Small intestine (tissue), 7 donors: ENCODE results near the gene HSPE1. TPM values are rescaled to one million over a fixed set of nuclear protein-coding genes. Genes with fewer than 3 reads are reported as not detected.

Experiments
- DNase-seq, 2 donors: peaks; one replicate each; pipeline versions ENCODE4 v3.0.0 to v3.0.0-alpha.2; 2013
- FAIRE-seq: peaks from 2 replicates; lab custom pipeline; 2012; peaks lifted over from hg19 to GRCh38; lab: Jason Lieb, UNC
- H3K27ac ChIP-seq, 3 donors: one replicate each; pipeline ENCODE4 v1.5.1; 2013; ENCODE audit warnings: low read length in 2 of 3, mild to moderate bottlenecking in 2 of 3, control low read depth in 1 of 3, inconsistent platforms in 1 of 3, low read depth in 1 of 3, moderate library complexity in 1 of 3
- H3K27me3 ChIP-seq, 3 donors: one replicate each; pipeline ENCODE4 v1.6.1; 2013; ENCODE audit warnings: low read length in 3 of 3, inconsistent platforms in 1 of 3; ENCODE audit not compliant: control insufficient read depth in 3 of 3, insufficient read depth in 3 of 3
- H3K36me3 ChIP-seq, 3 donors: one replicate each; pipeline ENCODE4 v1.6.1; 2013; ENCODE audit warnings: low read length in 3 of 3, inconsistent platforms in 1 of 3, low read depth in 1 of 3, mild to moderate bottlenecking in 1 of 3, moderate library complexity in 1 of 3; ENCODE audit not compliant: control insufficient read depth in 3 of 3, insufficient read depth in 2 of 3
- H3K4me1 ChIP-seq, 3 donors: one replicate each; pipeline ENCODE4 v1.6.1; 2013; ENCODE audit warnings: low read length in 2 of 3, inconsistent platforms in 1 of 3, low read depth in 1 of 3, mild to moderate bottlenecking in 1 of 3, moderate library complexity in 1 of 3; ENCODE audit not compliant: control insufficient read depth in 3 of 3, insufficient read depth in 2 of 3
- H3K4me3 ChIP-seq, 3 donors: one replicate each; pipeline ENCODE4 v1.5.1; 2013; ENCODE audit warnings: low read length in 3 of 3, control low read depth in 1 of 3, inconsistent platforms in 1 of 3, low read depth in 1 of 3, mild to moderate bottlenecking in 1 of 3, moderate library complexity in 1 of 3
- H3K9me3 ChIP-seq, 2 donors: one replicate each; pipeline ENCODE4 v1.6.1; 2013; ENCODE audit warnings: low read depth in 1 of 2, low read length in 1 of 2; ENCODE audit not compliant: control insufficient read depth in 2 of 2, insufficient read depth in 1 of 2
- WGBS, 3 donors: extraction: QIAGEN DNeasy Blood & Tissue Kit; methylation state at CpG; one replicate each; pipeline ENCODE4 v1.1.7; 2013; 5-methylcytosine and 5-hydroxymethylcytosine counted together
- polyA plus RNA-seq, 4 donors: library from polyadenylated mRNA; stranded (reverse) in 3 of 4; unstranded in 1 of 4; fragments of 200-250 nt in 3 of 4; fragments of 120-200 nt in 1 of 4; gene quantifications; one replicate each; pipeline versions ENCODE4 v1.2.1 to v1.2.3, GENCODE V29; 2013
- donor health status: healthy with polysubstance abuse.
- donor health status: control.
- donor health status: control.
- donor health status: Bipolar disorder and iron deficiency.
- donor health status: healthy.

The HSPE1 gene
- polyA plus RNA-seq, 4 donors: 132 to 259 (median 226) TPM

GRCh38 chr2:197500503-197501131 is 438 bp downstream of the HSPE1 start:
- FAIRE-seq: no peak
- peak overlapping the region; percentile 57 to 97 (median 93) for H3K27ac ChIP-seq
- DNase-seq: peak; percentile 33 to 57
- H3K4me1 ChIP-seq: peaks cover 5 to 16% (median 15%) of the 10 kb centered on the region in 3 donors
- no peaks in the 10 kb centered on the region for H3K9me3 ChIP-seq
- no peaks in the 10 kb centered on the region for H3K27me3 ChIP-seq
- WGBS, 3 donors: 0 to 1% (median 0%) methylated on average over 26 to 30 of the region's 30 CpGs
- peak overlapping the region; percentile 62 to 82 (median 77) for H3K4me3 ChIP-seq
- peaks cover 2 to 27% (median 4%) of the 10 kb centered on the region in 3 donors for H3K36me3 ChIP-seq

- no peak for DNase-seq
- no peak for FAIRE-seq
- peaks cover 0 to 24% (median 0%) of the 10 kb centered on the region in 3 donors for H3K36me3 ChIP-seq
- peaks cover 0 to 10% (median 6%) of the 10 kb centered on the region in 3 donors for H3K4me1 ChIP-seq
- H3K27ac ChIP-seq: peak overlapping the region in 2 of 3 donors; percentile 38 to 93
- peak overlapping the region in 2 of 3 donors; percentile 62 to 77 for H3K4me3 ChIP-seq
- no peaks in the 10 kb centered on the region for H3K27me3 ChIP-seq
- H3K9me3 ChIP-seq: no peaks in the 10 kb centered on the region
- WGBS, 3 donors: 13 to 43% (median 16%) methylated on average over 4 of the region's 4 CpGs
Observed at GRCh38 chr2:197502201-197502600, 2.0 kb downstream of the HSPE1 start.

GRCh38 chr2:197502685-197503084 is 2.5 kb downstream of the HSPE1 start:
- H3K36me3 ChIP-seq: peaks cover 0 to 24% (median 0%) of the 10 kb centered on the region in 3 donors
- FAIRE-seq (peak; percentile 10), DNase-seq (no peak)
- H3K27ac ChIP-seq: peak overlapping the region in 1 of 3 donors; percentile 93
- H3K4me1 ChIP-seq: peaks cover 0 to 8% (median 5%) of the 10 kb centered on the region in 3 donors
- 32 to 60% (median 39%) methylated on average over 4 of the region's 4 CpGs for WGBS, 3 donors
- H3K9me3 ChIP-seq: no peaks in the 10 kb centered on the region
- H3K4me3 ChIP-seq: peak overlapping the region in 1 of 3 donors; percentile 77
- H3K27me3 ChIP-seq: no peaks in the 10 kb centered on the region

- Histone ChIP-seq H3K36me3 (peaks cover 0 to 24% (median 0%) of the 10 kb centered on the region in 3 donors), H3K27ac (no peak overlapping the region), H3K4me1 (peaks cover 0 to 6% (median 2%) of the 10 kb centered on the region in 3 donors), H3K9me3 (no peaks in the 10 kb centered on the region), H3K27me3 (no peaks in the 10 kb centered on the region), H3K4me3 (no peak overlapping the region)
- DNase-seq: no peak
- no peak for FAIRE-seq
- WGBS, 3 donors: 90 to 98% (median 97%) methylated on average over 2 of the region's 2 CpGs
Observed at GRCh38 chr2:197504000-197504399, 3.8 kb downstream of the HSPE1 start.

- FAIRE-seq (no peak), DNase-seq (no peak)
- H3K36me3 ChIP-seq: peaks cover 0 to 24% (median 0%) of the 10 kb centered on the region in 3 donors
- peaks cover 0 to 6% (median 2%) of the 10 kb centered on the region in 3 donors for H3K4me1 ChIP-seq
- no peak overlapping the region for H3K27ac ChIP-seq
- WGBS, 3 donors: 85 to 92% (median 91%) methylated on average over 6 of the region's 6 CpGs
- H3K4me3 ChIP-seq: no peak overlapping the region
- H3K27me3 ChIP-seq: no peaks in the 10 kb centered on the region
- H3K9me3 ChIP-seq: no peaks in the 10 kb centered on the region
Observed at GRCh38 chr2:197504512-197504911, 4.3 kb downstream of the HSPE1 start.

- 80 to 93% (median 82%) methylated on average over 5 of the region's 5 CpGs for WGBS, 3 donors
- DNase-seq (no peak), FAIRE-seq (no peak)
- Histone ChIP-seq H3K27me3 (no peaks in the 10 kb centered on the region), H3K4me1 (peaks cover 0 to 6% (median 2%) of the 10 kb centered on the region in 3 donors), H3K4me3 (no peak overlapping the region), H3K27ac (no peak overlapping the region), H3K36me3 (peaks cover 0 to 27% (median 0%) of the 10 kb centered on the region in 3 donors), H3K9me3 (no peaks in the 10 kb centered on the region)
Observed at GRCh38 chr2:197506658-197507057, 6.5 kb downstream of the HSPE1 start.

- no peaks in the 10 kb centered on the region for H3K9me3 ChIP-seq
- H3K27me3 ChIP-seq: no peaks in the 10 kb centered on the region
- no peak overlapping the region for H3K27ac ChIP-seq
- no peak for FAIRE-seq
- WGBS, 3 donors: 87 to 90% (median 88%) methylated on average over 5 of the region's 5 CpGs
- peaks cover 0 to 8% (median 0%) of the 10 kb centered on the region in 3 donors for H3K36me3 ChIP-seq
- peaks cover 0 to 6% (median 5%) of the 10 kb centered on the region in 3 donors for H3K4me1 ChIP-seq
- DNase-seq: no peak
- H3K4me3 ChIP-seq: no peak overlapping the region
Observed at GRCh38 chr2:197513915-197514314, 13.7 kb downstream of the HSPE1 start.

GRCh38 chr2:197514754-197515153 is 14.6 kb downstream of the HSPE1 start:
- H3K36me3 ChIP-seq: peaks cover 0 to 10% (median 0%) of the 10 kb centered on the region in 3 donors
- peak overlapping the region in 2 of 3 donors; percentile 62 to 95 for H3K4me3 ChIP-seq
- no peaks in the 10 kb centered on the region for H3K27me3 ChIP-seq
- peak overlapping the region; percentile 84 to 97 (median 89) for H3K27ac ChIP-seq
- DNase-seq (no peak), FAIRE-seq (no peak)
- no peaks in the 10 kb centered on the region for H3K9me3 ChIP-seq
- 54 to 56% (median 56%) methylated on average over 3 of the region's 3 CpGs for WGBS, 3 donors
- H3K4me1 ChIP-seq: peaks cover 0 to 6% (median 5%) of the 10 kb centered on the region in 3 donors
